Heart right ventricle (tissue), 16 donors: ENCODE data around the gene GLRA1. TPM values are rescaled to one million over a fixed set of nuclear protein-coding genes. Genes with fewer than 3 reads are reported as not detected.

Experiments
- ATAC-seq, 8 donors: fragments of 200-7000 bp; cut with Tn5 transposase; one replicate each; pipeline ENCODE4 v1.9.1; 2020; ENCODE audit warnings: mild to moderate bottlenecking in 8 of 8, moderate library complexity in 8 of 8, moderate number of reproducible peaks in 1 of 8
- DNase-seq, 2 donors: peaks; one replicate each; pipeline ENCODE4 v3.0.0-alpha.2; 2020
- H3K27ac ChIP-seq, 10 donors: fragments of 200-600 bp; sonication (generic) in 2 of 10; one replicate each; pipeline versions ENCODE4 v1.5.0 to v1.8.0; 2020 to 2022; ENCODE audit warnings: mild to moderate bottlenecking in 3 of 10
- H3K27me3 ChIP-seq, 7 donors: fragments of 200-600 bp; one replicate each; pipeline ENCODE4 v1.8.0; 2021 to 2022; ENCODE audit warnings: mild to moderate bottlenecking in 2 of 7
- H3K36me3 ChIP-seq, 9 donors: fragments of 200-600 bp; sonication (generic) in 1 of 9; one replicate each; pipeline versions ENCODE4 v1.5.0 to v1.8.0; 2020 to 2022; ENCODE audit warnings: mild to moderate bottlenecking in 2 of 9
- H3K4me1 ChIP-seq, 9 donors: fragments of 200-600 bp; sonication (generic) in 1 of 9; one replicate each; pipeline versions ENCODE4 v1.5.0 to v1.8.0; 2020 to 2022; ENCODE audit warnings: mild to moderate bottlenecking in 4 of 9
- H3K4me3 ChIP-seq, 10 donors: fragments of 200-600 bp; sonication (generic) in 2 of 10; one replicate each; pipeline versions ENCODE4 v1.5.0 to v1.8.0; 2020 to 2022; ENCODE audit warnings: mild to moderate bottlenecking in 7 of 10, moderate library complexity in 2 of 10
- H3K9me3 ChIP-seq, 11 donors: fragments of 200-600 bp in 10 of 11; sonication (generic) in 2 of 11; one replicate each; pipeline versions ENCODE4 v1.5.0 to v1.8.0; 2013 to 2022; ENCODE audit warnings: mild to moderate bottlenecking in 2 of 11, control low read depth in 1 of 11, moderate library complexity in 1 of 11
- WGBS, 2 donors: extraction: QIAGEN DNeasy Blood & Tissue Kit; methylation state at CpG; one replicate each; pipeline ENCODE4 v1.1.7; 2013; ENCODE audit warnings: inconsistent platforms in 1 of 2; 5-methylcytosine and 5-hydroxymethylcytosine counted together
- intact Hi-C, 10 donors: fragments of 100-400 bp; cut with DNase I; formaldehyde crosslinking; loops; one replicate each; pipeline versions ENCODE4 v1.11.1 to v1.14.2; 2022
- polyA plus RNA-seq, 2 donors: library from polyadenylated mRNA; stranded (reverse); fragments of 200-250 nt; gene quantifications; one replicate each; pipeline ENCODE4 v1.2.3, GENCODE V29; 2013
- total RNA-seq, 10 donors: library from RNA; stranded (reverse); fragmentation: NEBNext Ultra II Directional in 3 of 10; extraction: Animal tissue kit (Norgen Biotek cat#: 25700) in 3 of 10; gene quantifications; one replicate each; pipeline versions ENCODE4 v1.2.1 to v1.2.4, GENCODE V29; 2021 to 2023
- TF ChIP-seq, protein P1 (sequence below), 9 donors: fragments of 200-600 bp; sonication (generic) in 2 of 9; IDR thresholded peaks; one replicate each; pipeline versions ENCODE4 v1.5.0 to v1.8.0; 2021 to 2022; ENCODE audit warnings: antibody characterized with exemption in 9 of 9, mild to moderate bottlenecking in 5 of 9, moderate library complexity in 1 of 9
- donor health status: Arrhythmogenic right ventricular cardiomyopathy.
- donor health status: ischemic (EF 13 %, LVEDD 7.1; RV severe dilation, severe dysfunction).
- donor health status: healthy with polysubstance abuse.
- donor health status: DM: no; HTN: yes; CAD: no.
- donor health status: DM: no; HTN: no; CAD: no.
- donor health status: ischemic (EF 25% LVEDD 6.9; RV normal size, moderate dysfunction).
- donor health status: ischemic (EF 25% LVEDD 5.7; RV mildly dilated, moderate dysfunction).
- donor health status: healthy.
- donor health status: DM: yes; HTN: yes; CAD: no.
- donor health status: Ischemic cardiomyopathy.
- donor health status: ischemic (EF 35%, LVEDD 5.7; RV mildly dilated, moderate dysfunction).
- donor health status: nonischemic (EF 11% LVEDD 7.7; RV severe dilation, severe dysfunction).
- donor health status: DM: yes; HTN: yes; CAD: no.
- donor health status: PGD.
- donor health status: ischemic (EF 29% LVEDD 5.4; RV normal size, mild dysfunction).
- donor health status: nonischemic (EF 23%, LVEDD 6.1; RV moderate dilation, normal function).

The GLRA1 gene
- total and polyA plus RNA-seq, 12 donors: not detected

DNA sequence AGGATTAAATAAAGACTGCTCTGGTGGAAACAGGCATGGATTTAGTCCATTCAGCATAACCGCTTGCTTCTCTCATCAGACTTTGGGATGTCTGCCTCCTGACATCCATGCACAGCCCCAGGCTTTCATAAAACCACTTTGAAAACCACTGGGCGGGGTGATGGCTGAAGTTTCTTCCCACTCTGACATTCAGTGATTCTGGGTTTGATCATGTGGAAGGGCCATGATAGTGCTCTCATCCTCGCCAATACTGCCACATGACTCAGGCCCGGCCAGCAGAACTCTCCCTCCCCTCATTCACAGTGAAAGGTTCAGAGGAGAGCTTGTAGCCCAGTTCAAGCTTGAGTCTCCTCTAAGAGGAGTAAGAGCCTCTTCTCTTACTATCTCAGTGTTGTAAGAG lies 29.6 kb upstream of the GLRA1 start:
- intact Hi-C loops: no loop called here
- no peak overlapping the region for H3K4me3 ChIP-seq
- ATAC-seq: no peak
- peaks cover 0 to 4% (median 0%) of the 10 kb centered on the region in 7 donors for H3K27me3 ChIP-seq
- TF ChIP-seq, protein P1, sequence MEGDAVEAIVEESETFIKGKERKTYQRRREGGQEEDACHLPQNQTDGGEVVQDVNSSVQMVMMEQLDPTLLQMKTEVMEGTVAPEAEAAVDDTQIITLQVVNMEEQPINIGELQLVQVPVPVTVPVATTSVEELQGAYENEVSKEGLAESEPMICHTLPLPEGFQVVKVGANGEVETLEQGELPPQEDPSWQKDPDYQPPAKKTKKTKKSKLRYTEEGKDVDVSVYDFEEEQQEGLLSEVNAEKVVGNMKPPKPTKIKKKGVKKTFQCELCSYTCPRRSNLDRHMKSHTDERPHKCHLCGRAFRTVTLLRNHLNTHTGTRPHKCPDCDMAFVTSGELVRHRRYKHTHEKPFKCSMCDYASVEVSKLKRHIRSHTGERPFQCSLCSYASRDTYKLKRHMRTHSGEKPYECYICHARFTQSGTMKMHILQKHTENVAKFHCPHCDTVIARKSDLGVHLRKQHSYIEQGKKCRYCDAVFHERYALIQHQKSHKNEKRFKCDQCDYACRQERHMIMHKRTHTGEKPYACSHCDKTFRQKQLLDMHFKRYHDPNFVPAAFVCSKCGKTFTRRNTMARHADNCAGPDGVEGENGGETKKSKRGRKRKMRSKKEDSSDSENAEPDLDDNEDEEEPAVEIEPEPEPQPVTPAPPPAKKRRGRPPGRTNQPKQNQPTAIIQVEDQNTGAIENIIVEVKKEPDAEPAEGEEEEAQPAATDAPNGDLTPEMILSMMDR (IDR thresholded peaks at IDR 0.05): no peak
- no peaks in the 10 kb centered on the region for H3K4me1 ChIP-seq
- H3K27ac ChIP-seq: no peak overlapping the region
- H3K36me3 ChIP-seq: no peaks in the 10 kb centered on the region
- H3K9me3 ChIP-seq: no peaks in the 10 kb centered on the region
- DNase-seq: no peak
- 73% methylated on average over 4 of the region's 4 CpGs for WGBS, 2 donors

- Histone ChIP-seq H3K27ac (no peak overlapping the region), H3K27me3 (peaks cover 0 to 4% (median 0%) of the 10 kb centered on the region in 7 donors), H3K9me3 (no peaks in the 10 kb centered on the region), H3K36me3 (no peaks in the 10 kb centered on the region), H3K4me1 (no peaks in the 10 kb centered on the region), H3K4me3 (no peak overlapping the region)
- ATAC-seq: no peak
- TF ChIP-seq, protein P1 (IDR thresholded peaks at IDR 0.05): no peak
- 81 to 100% methylated on average over 1 of the region's 1 CpG for WGBS, 2 donors
- no peak for DNase-seq
- intact Hi-C loops: no loop called here
Observed at GRCh38 chr5:151953833-151954232, 29.2 kb upstream of the GLRA1 start.

GRCh38 chr5:151952238-151952637 lies 27.6 kb upstream of the GLRA1 start:
- Histone ChIP-seq H3K9me3 (no peaks in the 10 kb centered on the region), H3K27ac (no peak overlapping the region), H3K27me3 (peaks cover 0 to 4% (median 0%) of the 10 kb centered on the region in 7 donors), H3K4me3 (no peak overlapping the region), H3K4me1 (peaks cover 0 to 2% (median 0%) of the 10 kb centered on the region in 9 donors), H3K36me3 (no peaks in the 10 kb centered on the region)
- DNase-seq (no peak), ATAC-seq (no peak)
- 43 to 45% methylated on average over 2 of the region's 2 CpGs for WGBS, 2 donors
- intact Hi-C loops: no loop called here
- TF ChIP-seq, protein P1 (IDR thresholded peaks at IDR 0.05): no peak

GRCh38 chr5:151950706-151951105 lies 26.1 kb upstream of the GLRA1 start:
- TF ChIP-seq, protein P1 (IDR thresholded peaks at IDR 0.05): no peak
- DNase-seq (no peak), ATAC-seq (no peak)
- Histone ChIP-seq H3K27ac (no peak overlapping the region), H3K9me3 (no peaks in the 10 kb centered on the region), H3K36me3 (no peaks in the 10 kb centered on the region), H3K4me3 (no peak overlapping the region), H3K4me1 (peaks cover 0 to 2% (median 0%) of the 10 kb centered on the region in 9 donors), H3K27me3 (peaks cover 0 to 4% (median 0%) of the 10 kb centered on the region in 7 donors)
- 58 to 77% methylated on average over 9 of the region's 9 CpGs for WGBS, 2 donors
- intact Hi-C loops: no loop called here
